GM23248 (cell line): ENCODE measurements around the gene RAD21L1. TPM values are rescaled to one million over a fixed set of nuclear protein-coding genes. Genes with fewer than 3 reads are reported as not detected.
"Not testable (repeated sequence)": the region's sequence is repeated elsewhere in the genome, so short reads cannot be mapped to it uniquely, and the experiment has no call there.

Experiments
- DNase-seq: peaks from one replicate; pipeline ENCODE4 v3.0.0-alpha.2; 2015
- H2AFZ ChIP-seq: fragments of 200-600 bp; sonication (generic); 2 replicates; pipeline ENCODE4 v1.6.1; 2016; ENCODE audit warnings: antibody characterized with exemption
- H3F3A ChIP-seq: fragments of 200-600 bp; sonication (generic); 2 replicates; pipeline ENCODE4 v1.6.1; 2016; ENCODE audit warnings: mild to moderate bottlenecking, antibody characterized with exemption, mixed run types; ENCODE audit not compliant: insufficient read depth
- H3K27ac ChIP-seq: fragments of 200-600 bp; sonication (generic); 2 replicates; pipeline ENCODE4 v1.5.1; 2016; ENCODE audit warnings: mild to moderate bottlenecking
- H3K27me3 ChIP-seq: fragments of 200-600 bp; sonication (generic); replicated peaks from 2 replicates; pipeline ENCODE4 v1.6.1; 2016; ENCODE audit warnings: mild to moderate bottlenecking; ENCODE audit not compliant: insufficient read depth
- H3K36me3 ChIP-seq: fragments of 200-600 bp; sonication (generic); 2 replicates; pipeline ENCODE4 v1.6.1; 2016; ENCODE audit warnings: low read depth, mild to moderate bottlenecking
- H3K4me1 ChIP-seq: fragments of 200-600 bp; sonication (generic); 2 replicates; pipeline ENCODE4 v1.6.1; 2016; ENCODE audit warnings: mild to moderate bottlenecking; ENCODE audit not compliant: insufficient read depth
- H3K4me2 ChIP-seq: fragments of 200-600 bp; sonication (generic); one replicate; pipeline ENCODE4 v1.6.1; 2016; ENCODE audit warnings: mild to moderate bottlenecking; ENCODE audit not compliant: unreplicated experiment
- H3K4me3 ChIP-seq: fragments of 200-600 bp; sonication (generic); 2 replicates; pipeline ENCODE4 v1.5.1; 2016; ENCODE audit warnings: mild to moderate bottlenecking
- H3K79me2 ChIP-seq: fragments of 200-600 bp; sonication (generic); 2 replicates; pipeline ENCODE4 v1.6.1; 2016; ENCODE audit warnings: mild to moderate bottlenecking; ENCODE audit not compliant: insufficient read depth
- H3K9ac ChIP-seq: fragments of 200-600 bp; sonication (generic); 2 replicates; pipeline ENCODE4 v1.6.1; 2016; ENCODE audit warnings: mild to moderate bottlenecking
- H3K9me2 ChIP-seq: fragments of 200-600 bp; sonication (generic); 2 replicates; pipeline ENCODE4 v1.6.1; 2016; ENCODE audit warnings: mixed run types, mild to moderate bottlenecking, moderate library complexity; ENCODE audit not compliant: insufficient read depth
- H3K9me3 ChIP-seq: fragments of 200-600 bp; sonication (generic); one replicate; pipeline ENCODE4 v1.6.1; 2017; ENCODE audit warnings: low read depth
- H4K20me1 ChIP-seq: fragments of 200-600 bp; sonication (generic); 2 replicates; pipeline ENCODE4 v1.6.0; 2016; ENCODE audit not compliant: insufficient read depth
- EZH2 ChIP-seq: fragments of 200-600 bp; sonication (generic); IDR thresholded peaks from 2 replicates; pipeline ENCODE4 v1.6.1; 2018; ENCODE audit warnings: antibody characterized with exemption, mild to moderate bottlenecking; ENCODE audit not compliant: insufficient read depth, poor library complexity, severe bottlenecking
- EZH2phosphoT487 ChIP-seq: fragments of 200-600 bp; sonication (generic); IDR thresholded peaks from 2 replicates; pipeline ENCODE4 v1.6.1; 2018; ENCODE audit warnings: antibody characterized with exemption, moderate library complexity, mild to moderate bottlenecking, low read depth; ENCODE audit not compliant: insufficient read depth
- WGBS, 2 experiments: methylation state at CpG; one replicate each; pipeline ENCODE4 v1.1.6; 2015 to 2017; ENCODE audit warnings: low lambda C conversion rate in 2 of 2, low coverage in 1 of 2; ENCODE audit errors: missing lambda C conversion rate in 2 of 2; 5-methylcytosine and 5-hydroxymethylcytosine counted together
- in situ Hi-C: fragments of 300-500 bp; cut with MboI; formaldehyde crosslinking; loops from 2 replicates; pipeline ENCODE4 v1.15.0; 2020
- polyA plus RNA-seq: library from polyadenylated mRNA; unstranded; fragments of >200 nt; fragmentation: Nextera tagmentation; extraction: Ambion mirVana; gene quantifications from 2 replicates; pipeline ENCODE4 v1.2.1, GENCODE V29; 2016
- total RNA-seq: library from RNA; depleted of rRNA; stranded (reverse); fragments of >200 nt; shearing (Covaris generic); gene quantifications from 2 replicates; pipeline ENCODE4 v1.2.3, GENCODE V29; 2014

The RAD21L1 gene
- total and polyA plus RNA-seq, 2 experiments from 2014 or later = 0.16 TPM; not detected in 1

DNA sequence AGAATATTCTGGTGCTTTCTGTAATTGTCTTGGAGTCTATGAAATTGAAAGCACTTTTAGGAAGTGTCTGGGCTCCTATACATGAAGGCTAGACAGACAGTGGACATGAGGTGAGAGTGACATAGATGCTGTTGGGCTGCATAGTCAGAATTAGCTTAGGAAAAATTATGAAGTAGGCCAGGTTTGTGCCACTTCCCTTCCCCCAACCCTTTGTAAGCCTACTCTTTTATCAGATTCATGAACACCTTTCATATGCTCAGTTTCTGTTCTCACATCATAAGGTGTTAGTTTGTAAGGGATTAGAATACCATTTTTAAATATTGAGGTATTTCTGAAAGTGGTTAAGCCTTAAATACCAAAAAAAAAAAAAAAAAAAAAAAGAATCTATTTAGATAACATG, 21.8 kb downstream of the RAD21L1 start:
- Histone ChIP-seq H3K9me2 (no peaks in the 10 kb centered on the region), H3K4me1 (peaks cover 5% of the 10 kb centered on the region; the same call in 1 of the 2 replicates), H2AFZ (no peak overlapping the region), H3K4me3 (no peak overlapping the region), H3K9me3 (no peaks in the 10 kb centered on the region), H3K79me2 (no peaks in the 10 kb centered on the region), H3K9ac (no peak overlapping the region), H3K4me2 (no peak overlapping the region), H3K27ac (no peak overlapping the region), H3K36me3 (no peaks in the 10 kb centered on the region), H3F3A (no peaks in the 10 kb centered on the region), H4K20me1 (no peaks in the 10 kb centered on the region), H3K27me3 (no peaks in the 10 kb centered on the region)
- TF ChIP-seq EZH2 = no peak
- TF ChIP-seq EZH2phosphoT487 = no peak
- in situ Hi-C loops = no loop called here
- no peak for DNase-seq

DNA sequence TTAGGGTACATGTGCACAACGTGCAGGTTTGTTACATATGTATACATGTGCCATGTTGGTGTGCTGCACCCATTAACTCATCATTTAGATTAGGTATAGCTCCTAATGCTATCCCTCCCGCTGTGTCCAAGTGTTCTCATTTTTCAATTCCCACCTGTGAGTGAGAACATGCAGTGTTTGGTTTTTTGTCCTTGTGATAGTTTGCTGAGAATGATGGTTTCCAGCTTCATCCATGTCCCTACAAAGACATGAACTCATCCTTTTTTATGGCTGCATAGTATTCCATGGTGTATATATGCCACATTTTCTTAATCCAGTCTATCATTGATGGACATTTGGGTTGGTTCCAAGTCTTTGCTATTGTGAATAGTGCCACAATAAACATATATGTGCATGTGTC, 24.4 kb downstream of the RAD21L1 start:
- H3K4me1 ChIP-seq, H3K79me2 ChIP-seq, H3K36me3 ChIP-seq, H3K9me3 ChIP-seq, H3K9ac ChIP-seq, H3K4me3 ChIP-seq, H4K20me1 ChIP-seq, H2AFZ ChIP-seq, H3F3A ChIP-seq, H3K27ac ChIP-seq, H3K4me2 ChIP-seq, DNase-seq, H3K9me2 ChIP-seq, in situ Hi-C loops, H3K27me3 ChIP-seq: not testable (repeated sequence)
- WGBS, 2 experiments = 67 to 69% methylated on average over 2 of the region's 2 CpGs

DNA sequence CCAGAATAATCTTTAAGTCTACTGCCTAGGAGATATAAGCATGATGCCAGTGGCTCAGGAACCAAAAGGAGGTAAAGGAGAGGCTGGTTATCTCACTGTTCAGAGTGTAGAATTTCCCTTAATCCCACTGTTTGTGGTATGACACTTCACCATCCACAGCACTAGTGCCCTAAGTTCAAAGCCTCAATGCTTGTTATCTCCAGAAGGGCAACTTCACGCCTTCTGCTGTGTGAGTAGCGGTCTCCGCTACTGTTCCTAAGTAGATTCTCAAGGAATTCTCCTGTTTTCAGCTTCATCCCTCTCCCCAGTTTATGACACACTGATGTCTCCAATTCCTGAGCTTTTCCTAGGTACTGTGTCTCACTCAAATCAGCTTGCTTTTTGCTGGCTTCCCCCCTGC, 26.6 kb downstream of the RAD21L1 start:
- no peaks in the 10 kb centered on the region for H3K9me2 ChIP-seq
- H3K36me3 ChIP-seq = no peaks in the 10 kb centered on the region
- H3K4me2 ChIP-seq = no peak overlapping the region
- H3K27ac ChIP-seq = no peak overlapping the region
- H3K4me1 ChIP-seq = no peaks in the 10 kb centered on the region
- H3K79me2 ChIP-seq = no peaks in the 10 kb centered on the region
- no peak overlapping the region for H2AFZ ChIP-seq
- H3K27me3 ChIP-seq = no peaks in the 10 kb centered on the region
- no peaks in the 10 kb centered on the region for H4K20me1 ChIP-seq
- DNase-seq = no peak
- H3F3A ChIP-seq = no peaks in the 10 kb centered on the region
- no peak overlapping the region for H3K9ac ChIP-seq
- in situ Hi-C loops = no loop called here
- TF ChIP-seq EZH2 (no peak), EZH2phosphoT487 (no peak)
- WGBS, 2 experiments = 91 to 98% methylated on average over 3 of the region's 3 CpGs
- no peaks in the 10 kb centered on the region for H3K9me3 ChIP-seq
- H3K4me3 ChIP-seq = no peak overlapping the region

DNA sequence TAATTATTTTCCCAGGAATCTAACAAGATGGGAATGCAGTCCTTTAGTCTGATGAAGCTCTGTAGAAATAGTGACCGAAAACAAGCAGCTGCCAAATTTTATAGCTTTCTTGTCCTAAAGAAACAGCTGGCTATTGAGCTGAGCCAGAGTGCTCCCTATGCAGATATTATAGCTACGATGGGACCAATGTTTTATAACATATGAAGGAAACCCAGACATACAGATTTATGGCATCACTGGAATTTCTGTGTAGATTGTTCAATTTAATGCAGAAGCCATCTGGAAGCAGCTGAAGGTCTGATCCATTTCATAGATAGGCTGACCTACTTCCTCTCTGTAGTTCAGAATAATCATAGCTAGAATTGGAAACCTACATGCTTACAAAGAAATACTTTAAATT, 28.4 kb downstream of the RAD21L1 start:
- H3K36me3 ChIP-seq = no peaks in the 10 kb centered on the region
- no peaks in the 10 kb centered on the region for H3K9me3 ChIP-seq
- H3K9ac ChIP-seq = no peak overlapping the region
- peaks cover 9% of the 10 kb centered on the region; the same call in 1 of the 2 replicates for H3K27me3 ChIP-seq
- TF ChIP-seq EZH2 (no peak), EZH2phosphoT487 (no peak)
- H3F3A ChIP-seq = no peaks in the 10 kb centered on the region
- no peaks in the 10 kb centered on the region for H3K79me2 ChIP-seq
- no peak overlapping the region for H2AFZ ChIP-seq
- H4K20me1 ChIP-seq = no peaks in the 10 kb centered on the region
- WGBS, 2 experiments = 50 to 55% methylated on average over 2 of the region's 2 CpGs
- in situ Hi-C loops = no loop called here
- no peak overlapping the region for H3K4me2 ChIP-seq
- H3K9me2 ChIP-seq = no peaks in the 10 kb centered on the region
- H3K4me3 ChIP-seq = no peak overlapping the region
- DNase-seq = no peak
- H3K27ac ChIP-seq = no peak overlapping the region
- H3K4me1 ChIP-seq = no peaks in the 10 kb centered on the region

DNA sequence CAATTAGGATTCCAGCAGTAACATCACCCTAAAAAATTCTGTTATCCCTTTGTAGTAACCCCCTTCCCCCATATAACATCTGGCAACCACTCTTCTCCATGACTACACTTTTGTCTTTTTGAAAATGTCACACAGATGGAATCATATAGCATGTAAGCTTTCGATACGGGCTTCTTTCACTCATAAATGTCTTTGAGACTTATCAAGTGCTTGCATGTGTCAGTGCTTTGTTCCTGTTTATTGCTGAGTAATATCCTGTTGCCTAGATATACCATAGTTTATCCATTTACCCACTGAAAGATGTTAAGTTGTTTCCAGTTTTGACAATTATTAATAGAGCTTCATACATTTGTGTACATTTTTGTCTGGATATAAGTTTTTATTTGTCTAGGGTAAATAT, 29.8 kb downstream of the RAD21L1 start:
- Histone ChIP-seq H3K36me3 (no peaks in the 10 kb centered on the region), H3F3A (no peaks in the 10 kb centered on the region), H3K4me2 (no peak overlapping the region), H4K20me1 (no peaks in the 10 kb centered on the region), H3K27me3 (peaks cover 9% of the 10 kb centered on the region; the same call in 1 of the 2 replicates), H3K4me3 (no peak overlapping the region), H3K4me1 (no peaks in the 10 kb centered on the region), H3K9me3 (no peaks in the 10 kb centered on the region), H3K9ac (no peak overlapping the region), H3K79me2 (no peaks in the 10 kb centered on the region), H2AFZ (no peak overlapping the region), H3K27ac (no peak overlapping the region), H3K9me2 (no peaks in the 10 kb centered on the region)
- WGBS, 2 experiments = 5 to 15% methylated on average over 2 of the region's 2 CpGs
- DNase-seq = no peak
- in situ Hi-C loops = no loop called here
- TF ChIP-seq EZH2phosphoT487 = no peak
- no peak for TF ChIP-seq EZH2
